Ishikawa (cell line): ENCODE data around the gene RHBDD3.

Experiments used
- CEBPB ChIP-seq: IDR thresholded peaks from 2 replicates; pipeline ENCODE4 v1.6.1; 2012
- CREB1 ChIP-seq: IDR thresholded peaks from 2 replicates; pipeline ENCODE4 v1.6.1; 2012; ENCODE audit warnings: low read depth
- EGR1 ChIP-seq: IDR thresholded peaks from 2 replicates; pipeline ENCODE4 v1.6.1; 2012
- EP300 ChIP-seq: IDR thresholded peaks from 2 replicates; pipeline ENCODE4 v1.6.1; 2012; ENCODE audit warnings: borderline replicate concordance
- FOXM1 ChIP-seq: IDR thresholded peaks from 2 replicates; pipeline ENCODE4 v1.6.1; 2012; ENCODE audit warnings: low read depth, borderline replicate concordance
- MAX ChIP-seq: IDR thresholded peaks from 2 replicates; pipeline ENCODE4 v1.6.1; 2012
- NFIC ChIP-seq: IDR thresholded peaks from 2 replicates; pipeline ENCODE4 v1.6.1; 2012
- RAD21 ChIP-seq: IDR thresholded peaks from 2 replicates; pipeline ENCODE4 v1.6.1; 2012; ENCODE audit warnings: low read depth
- REST ChIP-seq: IDR thresholded peaks from 2 replicates; pipeline ENCODE4 v1.6.1; 2012; ENCODE audit warnings: low read depth, mild to moderate bottlenecking
- TAF1 ChIP-seq: IDR thresholded peaks from 2 replicates; pipeline ENCODE4 v1.6.1; 2012; ENCODE audit warnings: low read depth, mild to moderate bottlenecking
- TCF12 ChIP-seq: IDR thresholded peaks from 2 replicates; pipeline ENCODE4 v1.6.1; 2012; ENCODE audit warnings: low read depth
- TEAD4 ChIP-seq: IDR thresholded peaks from 2 replicates; pipeline ENCODE4 v1.6.1; 2012
- USF1 ChIP-seq: IDR thresholded peaks from 2 replicates; pipeline ENCODE4 v1.6.1; 2012
- YY1 ChIP-seq: IDR thresholded peaks from 2 replicates; pipeline ENCODE4 v1.6.1; 2012; ENCODE audit warnings: low read depth
- ZBTB7A ChIP-seq: IDR thresholded peaks from 2 replicates; pipeline ENCODE4 v1.6.1; 2012; ENCODE audit warnings: low read depth

The RHBDD3 gene

GRCh38 chr22:29260601-29261315 lies 7.0 kb downstream of the RHBDD3 start:
- TF ChIP-seq FOXM1 (no peak), EP300 (no peak), USF1 (no peak), MAX (no peak), NFIC (no peak), REST (no peak), TAF1 (no peak), TCF12 (no peak), EGR1 (no peak), TEAD4 (no peak), CEBPB (no peak), ZBTB7A (no peak), CREB1 (no peak), RAD21 (no peak), YY1 (no peak)

- no peak for TF ChIP-seq TEAD4
- TF ChIP-seq MAX: no peak
- TF ChIP-seq EGR1: no peak
- TF ChIP-seq CREB1: no peak
- TF ChIP-seq YY1: no peak
- no peak for TF ChIP-seq TCF12
- no peak for TF ChIP-seq FOXM1
- no peak for TF ChIP-seq CEBPB
- no peak for TF ChIP-seq NFIC
- no peak for TF ChIP-seq TAF1
- no peak for TF ChIP-seq ZBTB7A
- TF ChIP-seq RAD21: no peak
- no peak for TF ChIP-seq REST
- no peak for TF ChIP-seq USF1
- no peak for TF ChIP-seq EP300
Observed at GRCh38 chr22:29260031-29260560, 7.7 kb downstream of the RHBDD3 start.

GRCh38 chr22:29259253-29259899 lies 8.4 kb downstream of the RHBDD3 start:
- TF ChIP-seq MAX (no peak), YY1 (no peak), RAD21 (no peak), CEBPB (no peak), NFIC (no peak), REST (no peak), ZBTB7A (no peak)
